IMR-90 (cell line): ENCODE data around the gene DNPH1. TPM values are rescaled to one million over a fixed set of nuclear protein-coding genes. Genes with fewer than 3 reads are reported as not detected.

Experiments used
- ATAC-seq: fragments of 200-7000 bp; cut with Tn5 transposase; 2 replicates; pipeline ENCODE4 v1.9.1; 2020; ENCODE audit warnings: low read depth, mild to moderate bottlenecking, moderate library complexity
- BruUV-seq: library from RNA; stranded (reverse); fragments of 400-500 nt; replicated peaks from 2 replicates; lab custom pipeline; 2021; lab: Mats Ljungman, UMichigan
- CTCF ChIA-PET: fragments of 300-600 bp; formaldehyde crosslinking; extraction: SDS; loops from one replicate; lab custom pipeline; 2021; ENCODE audit warnings: antibody characterized with exemption; lab: Yijun Ruan, JAX
- POLR2A ChIA-PET: fragments of 300-600 bp; sonication (Branson Sonifier 250); formaldehyde crosslinking; loops from one replicate; lab custom pipeline; 2022; ENCODE audit warnings: antibody characterized with exemption; ENCODE audit not compliant: unreplicated experiment; lab: Charles Lee
- DNase-seq: peaks from one replicate; pipeline ENCODE4 v3.0.0; 2013
- H2AFZ ChIP-seq: replicated peaks from 2 replicates; pipeline ENCODE3; 2013; ENCODE audit warnings: low read length, mild to moderate bottlenecking; ENCODE audit not compliant: poor library complexity
- H2AK5ac ChIP-seq: 2 replicates; pipeline ENCODE4 v1.6.1; 2013; ENCODE audit warnings: low read depth, low read length, inconsistent platforms
- H2AK9ac ChIP-seq: replicated peaks from 2 replicates; pipeline ENCODE3; 2013; ENCODE audit warnings: mild to moderate bottlenecking, low read depth, low read length, moderate library complexity; ENCODE audit not compliant: poor library complexity
- H2BK120ac ChIP-seq: 2 replicates; pipeline ENCODE4 v1.6.1; 2013; ENCODE audit warnings: low read depth, low read length, inconsistent platforms
- H2BK15ac ChIP-seq: 3 replicates; pipeline ENCODE4 v1.6.1; 2013; ENCODE audit warnings: low read depth, low read length, inconsistent platforms
- H2BK20ac ChIP-seq: 2 replicates; pipeline ENCODE4 v1.6.1; 2013; ENCODE audit warnings: low read depth, mild to moderate bottlenecking, inconsistent platforms, low read length, moderate library complexity
- H2BK5ac ChIP-seq: 2 replicates; pipeline ENCODE4 v1.6.1; 2013; ENCODE audit warnings: mild to moderate bottlenecking, low read depth, low read length, inconsistent platforms; ENCODE audit not compliant: poor library complexity, severe bottlenecking
- H3K14ac ChIP-seq: replicated peaks from 2 replicates; pipeline ENCODE4 v1.6.1; 2013; ENCODE audit warnings: low read depth, low read length, inconsistent platforms
- H3K18ac ChIP-seq: 2 replicates; pipeline ENCODE4 v1.6.1; 2013; ENCODE audit warnings: low read depth, low read length, control low read depth
- H3K23ac ChIP-seq: 2 replicates; pipeline ENCODE4 v1.6.1; 2013; ENCODE audit warnings: low read depth, low read length, inconsistent platforms
- H3K27ac ChIP-seq: 2 replicates; pipeline ENCODE4 v1.5.1; 2013; ENCODE audit warnings: mild to moderate bottlenecking, control low read depth, low read length; ENCODE audit not compliant: insufficient read depth
- H3K27me3 ChIP-seq: 2 replicates; pipeline ENCODE4 v1.6.1; 2013; ENCODE audit warnings: low read length; ENCODE audit not compliant: control insufficient read depth, insufficient read depth
- H3K36me3 ChIP-seq: 2 replicates; pipeline ENCODE4 v1.6.1; 2013; ENCODE audit warnings: low read length, mixed read lengths; ENCODE audit not compliant: control insufficient read depth, insufficient read depth
- H3K4ac ChIP-seq: 2 replicates; pipeline ENCODE4 v1.6.1; 2013; ENCODE audit warnings: low read depth, low read length, inconsistent platforms
- H3K4me1 ChIP-seq: 2 replicates; pipeline ENCODE4 v1.6.1; 2013; ENCODE audit warnings: low read length, mixed read lengths; ENCODE audit not compliant: control insufficient read depth, insufficient read depth
- H3K4me2 ChIP-seq: 2 replicates; pipeline ENCODE4 v1.6.1; 2013; ENCODE audit warnings: low read depth, mild to moderate bottlenecking, control low read depth, low read length, moderate library complexity
- H3K4me3 ChIP-seq: 2 replicates; pipeline ENCODE4 v1.5.1; 2013; ENCODE audit warnings: low read depth, mild to moderate bottlenecking, control low read depth, low read length, moderate library complexity; ENCODE audit not compliant: insufficient read depth
- H3K56ac ChIP-seq: 2 replicates; pipeline ENCODE4 v1.6.1; 2013; ENCODE audit warnings: low read length, inconsistent platforms; ENCODE audit not compliant: insufficient read depth; ENCODE audit errors: extremely low read depth
- H3K79me1 ChIP-seq, 2 experiments: 2 replicates each; pipeline ENCODE4 v1.6.1; 2013; ENCODE audit warnings: low read length in 2 of 2, inconsistent platforms in 1 of 2, low read depth in 1 of 2
- H3K9ac ChIP-seq: 2 replicates; pipeline ENCODE4 v1.6.1; 2013; ENCODE audit warnings: low read depth, low read length, control low read depth
- H3K9me1 ChIP-seq: 2 replicates; pipeline ENCODE4 v1.6.1; 2013; ENCODE audit warnings: low read length, inconsistent platforms; ENCODE audit not compliant: insufficient read depth
- H3K9me3 ChIP-seq: 2 replicates; pipeline ENCODE4 v1.6.1; 2013; ENCODE audit warnings: low read length; ENCODE audit not compliant: control insufficient read depth, insufficient read depth
- H4K20me1 ChIP-seq: 2 replicates; pipeline ENCODE4 v1.6.1; 2013; ENCODE audit warnings: low read length, inconsistent platforms; ENCODE audit not compliant: insufficient read depth
- H4K5ac ChIP-seq: 2 replicates; pipeline ENCODE4 v1.6.1; 2013; ENCODE audit warnings: mild to moderate bottlenecking, low read depth, low read length, control low read depth
- H4K8ac ChIP-seq, 2 experiments: 2 replicates each; pipeline ENCODE4 v1.6.1; 2013; ENCODE audit warnings: low read depth in 2 of 2, low read length in 2 of 2, control low read depth in 1 of 2, inconsistent platforms in 1 of 2
- H4K91ac ChIP-seq: 2 replicates; pipeline ENCODE4 v1.6.1; 2013; ENCODE audit warnings: low read depth, low read length, inconsistent platforms; ENCODE audit not compliant: insufficient read depth
- BHLHE40 ChIP-seq: fragments of 150-350 bp; IDR thresholded peaks from 2 replicates; pipeline ENCODE4 v1.6.1; 2016; ENCODE audit warnings: mild to moderate bottlenecking, low read depth, low read length
- CEBPB ChIP-seq: IDR thresholded peaks from 2 replicates; pipeline ENCODE4 v1.6.1; 2012; ENCODE audit warnings: low read depth, low read length, improper control_type of control experiment
- CHD1 ChIP-seq: IDR thresholded peaks from 2 replicates; pipeline ENCODE4 v1.6.1; 2012; ENCODE audit warnings: low read depth, low read length, improper control_type of control experiment
- FOS ChIP-seq: fragments of 150-350 bp; IDR thresholded peaks from 2 replicates; pipeline ENCODE4 v1.6.1; 2016; ENCODE audit warnings: low read depth, low read length
- MAFK ChIP-seq: IDR thresholded peaks from 2 replicates; pipeline ENCODE4 v1.6.1; 2012; ENCODE audit warnings: low read depth, low read length, improper control_type of control experiment
- MAZ ChIP-seq: IDR thresholded peaks from 2 replicates; pipeline ENCODE4 v1.6.1; 2012; ENCODE audit warnings: low read depth, mild to moderate bottlenecking, low read length, improper control_type of control experiment, moderate library complexity, borderline replicate concordance
- RAD21 ChIP-seq: IDR thresholded peaks from 2 replicates; pipeline ENCODE4 v1.6.1; 2012; ENCODE audit warnings: low read length, improper control_type of control experiment
- RCOR1 ChIP-seq: IDR thresholded peaks from 2 replicates; pipeline ENCODE4 v1.6.1; 2012; ENCODE audit warnings: mild to moderate bottlenecking, low read length, improper control_type of control experiment; ENCODE audit not compliant: insufficient replicate concordance
- WGBS, 2 experiments: methylation state at CpG; one replicate each; pipeline versions ENCODE4 v1.1.5 to v1.1.7; 2013; ENCODE audit warnings: missing lambda C conversion rate in 2 of 2; ENCODE audit not compliant: insufficient read length in 1 of 2; ENCODE audit errors: extremely low coverage in 2 of 2; 5-methylcytosine and 5-hydroxymethylcytosine counted together
- dilution Hi-C: fragments of 300-500 bp; cut with HindIII; formaldehyde crosslinking; loops from one replicate; pipeline ENCODE4 v1.14.3; 2018; ENCODE audit warnings: low sequenced_read_pairs; ENCODE audit not compliant: unreplicated experiment
- in situ Hi-C: fragments of 300-500 bp; cut with MboI; formaldehyde crosslinking; loops from 3 replicates; pipeline ENCODE4 v1.14.3; 2019; ENCODE audit warnings: low sequenced_read_pairs, inconsistent platforms, mixed read lengths
- intact Hi-C: fragments of 100-400 bp; cut with micrococcal nuclease; formaldehyde crosslinking; loops from 2 replicates; pipeline ENCODE4 v1.10.0; 2022
- polyA plus RNA-seq, 3 experiments: library from polyadenylated mRNA; depleted of rRNA; stranded (reverse); fragments of >200 nt; gene quantifications; 2 replicates each; pipeline ENCODE4 v1.2.3, GENCODE V29; 2012; ENCODE audit warnings: low replicate concordance in 1 of 3
- total RNA-seq: library from RNA; depleted of rRNA; stranded (reverse); fragments of >200 nt; gene quantifications from 2 replicates; pipeline ENCODE4 v1.2.3, GENCODE V29; 2012
- TF ChIP-seq, protein P1 (sequence below): fragments of 150-350 bp; IDR thresholded peaks from 2 replicates; pipeline ENCODE4 v1.6.1; 2016; ENCODE audit warnings: low read depth, mild to moderate bottlenecking, low read length, moderate library complexity, borderline replicate concordance
- TF ChIP-seq, protein P2 (sequence below): fragments of 150-350 bp; IDR thresholded peaks from 2 replicates; pipeline ENCODE4 v1.6.1; 2017; ENCODE audit warnings: mild to moderate bottlenecking, antibody characterized with exemption, low read length, low read depth

Gene DNPH1
- total and polyA plus RNA-seq, 2 of the 4 experiments (the other 2 are of a cell fraction), result 19.0 to 47.8 TPM

DNA sequence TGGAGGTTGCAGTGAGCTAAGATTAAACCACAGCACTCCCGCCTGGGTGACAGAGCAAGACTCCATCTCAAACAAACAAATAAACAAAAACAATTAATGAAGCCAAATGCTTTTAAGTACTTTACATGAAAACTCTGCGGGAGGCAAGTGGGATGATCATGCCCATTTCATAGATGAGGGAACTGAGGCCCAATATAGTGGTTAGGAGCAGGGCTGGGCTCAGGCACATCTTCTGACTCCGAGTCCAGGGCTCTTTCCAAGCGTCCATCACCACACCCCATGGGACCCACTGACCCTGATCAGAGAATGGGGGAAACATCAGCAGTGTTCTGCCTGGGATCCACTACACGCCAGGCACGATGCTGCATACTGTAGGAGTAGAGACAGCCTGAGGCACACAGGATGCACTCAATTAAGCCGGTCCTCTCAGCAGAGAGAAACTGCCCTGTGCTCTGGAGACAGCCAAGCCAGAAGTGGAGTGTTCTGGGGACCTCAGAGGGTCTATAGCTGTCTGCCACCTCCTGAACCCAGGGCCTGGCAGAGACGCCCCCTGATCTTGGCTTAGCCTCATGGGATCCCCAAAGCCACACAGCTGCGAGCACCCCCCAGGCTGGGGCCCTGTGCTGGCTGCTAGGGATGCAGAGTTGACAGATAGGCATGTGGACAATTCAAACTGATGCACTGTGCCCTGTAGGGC lies 27.5 kb upstream of the DNPH1 start:
- Histone ChIP-seq H3K4me2 (no peak overlapping the region), H2BK120ac (no peak overlapping the region), H2BK5ac (no peak overlapping the region), H2BK20ac (no peak overlapping the region), H2AK5ac (no peak overlapping the region), H4K20me1 (no peaks in the 10 kb centered on the region), H3K27ac (no peak overlapping the region), H3K4me1 (no peaks in the 10 kb centered on the region), H3K9ac (no peak overlapping the region), H3K4ac (no peak overlapping the region), H4K91ac (no peak overlapping the region), H3K79me1 (no peaks in the 10 kb centered on the region), H3K23ac (no peak overlapping the region), H3K9me1 (no peaks in the 10 kb centered on the region), H3K9me3 (no peaks in the 10 kb centered on the region), H3K27me3 (peaks cover 53% of the 10 kb centered on the region), H3K18ac (no peak overlapping the region), H3K36me3 (no peaks in the 10 kb centered on the region), H4K8ac (no peak overlapping the region), H2BK15ac (no peak overlapping the region), H3K14ac (no peak overlapping the region), H3K56ac (no peak overlapping the region), H4K5ac (no peak overlapping the region), H2AFZ (no peak overlapping the region), H2AK9ac (no peak overlapping the region), H3K4me3 (no peak overlapping the region)
- BruUV-seq, result no TSS peak
- CTCF ChIA-PET, result no interaction called here
- intact Hi-C loops, result no loop called here
- TF ChIP-seq CEBPB, result no peak
- no peak for TF ChIP-seq MAZ
- TF ChIP-seq, protein P1, sequence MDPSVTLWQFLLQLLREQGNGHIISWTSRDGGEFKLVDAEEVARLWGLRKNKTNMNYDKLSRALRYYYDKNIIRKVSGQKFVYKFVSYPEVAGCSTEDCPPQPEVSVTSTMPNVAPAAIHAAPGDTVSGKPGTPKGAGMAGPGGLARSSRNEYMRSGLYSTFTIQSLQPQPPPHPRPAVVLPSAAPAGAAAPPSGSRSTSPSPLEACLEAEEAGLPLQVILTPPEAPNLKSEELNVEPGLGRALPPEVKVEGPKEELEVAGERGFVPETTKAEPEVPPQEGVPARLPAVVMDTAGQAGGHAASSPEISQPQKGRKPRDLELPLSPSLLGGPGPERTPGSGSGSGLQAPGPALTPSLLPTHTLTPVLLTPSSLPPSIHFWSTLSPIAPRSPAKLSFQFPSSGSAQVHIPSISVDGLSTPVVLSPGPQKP, result no peak
- no peak for TF ChIP-seq FOS
- no peak for TF ChIP-seq RCOR1
- no peak for TF ChIP-seq RAD21
- no peak for TF ChIP-seq BHLHE40
- no peak for TF ChIP-seq MAFK
- TF ChIP-seq, protein P2, sequence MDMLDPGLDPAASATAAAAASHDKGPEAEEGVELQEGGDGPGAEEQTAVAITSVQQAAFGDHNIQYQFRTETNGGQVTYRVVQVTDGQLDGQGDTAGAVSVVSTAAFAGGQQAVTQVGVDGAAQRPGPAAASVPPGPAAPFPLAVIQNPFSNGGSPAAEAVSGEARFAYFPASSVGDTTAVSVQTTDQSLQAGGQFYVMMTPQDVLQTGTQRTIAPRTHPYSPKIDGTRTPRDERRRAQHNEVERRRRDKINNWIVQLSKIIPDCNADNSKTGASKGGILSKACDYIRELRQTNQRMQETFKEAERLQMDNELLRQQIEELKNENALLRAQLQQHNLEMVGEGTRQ, result no peak
- TF ChIP-seq CHD1, result no peak
- ATAC-seq, result no peak
- POLR2A ChIA-PET, result no interaction called here
- in situ Hi-C loops, result loop anchor here (5.0 kb wide), 1 partner anchor 235 kb away; no protein-coding TSS in a partner anchor
- dilution Hi-C loops, result no loop called here
- 62% methylated on average over 2 of the region's 9 CpGs; no CpG with 5 or more reads in 1 of the 2 experiments for WGBS, 2 experiments
- no peak for DNase-seq
